Mucosa of stomach (tissue), 1 donor: ENCODE results near the gene PANK4.

Experiments used
- H3K27me3 ChIP-seq: one replicate; pipeline ENCODE4 v1.7.0; 2013; ENCODE audit warnings: mild to moderate bottlenecking, low read length; ENCODE audit not compliant: control insufficient read depth, insufficient read depth
- H3K36me3 ChIP-seq: one replicate; pipeline ENCODE4 v1.7.0; 2013; ENCODE audit warnings: low read length; ENCODE audit not compliant: control insufficient read depth, insufficient read depth
- H3K4me1 ChIP-seq: one replicate; pipeline ENCODE4 v1.7.0; 2013; ENCODE audit warnings: mild to moderate bottlenecking, low read length; ENCODE audit not compliant: control insufficient read depth, insufficient read depth
- H3K4me3 ChIP-seq: one replicate; pipeline ENCODE4 v1.7.0; 2013; ENCODE audit warnings: low read length
- H3K9ac ChIP-seq: one replicate; pipeline ENCODE4 v1.7.0; 2013; ENCODE audit warnings: mild to moderate bottlenecking, low read length, moderate library complexity
- H3K9me3 ChIP-seq: one replicate; pipeline ENCODE4 v1.7.0; 2013; ENCODE audit warnings: mild to moderate bottlenecking, low read length, moderate library complexity; ENCODE audit not compliant: control insufficient read depth
- donor health status: Pancreatic carcinoma.

The PANK4 gene

DNA sequence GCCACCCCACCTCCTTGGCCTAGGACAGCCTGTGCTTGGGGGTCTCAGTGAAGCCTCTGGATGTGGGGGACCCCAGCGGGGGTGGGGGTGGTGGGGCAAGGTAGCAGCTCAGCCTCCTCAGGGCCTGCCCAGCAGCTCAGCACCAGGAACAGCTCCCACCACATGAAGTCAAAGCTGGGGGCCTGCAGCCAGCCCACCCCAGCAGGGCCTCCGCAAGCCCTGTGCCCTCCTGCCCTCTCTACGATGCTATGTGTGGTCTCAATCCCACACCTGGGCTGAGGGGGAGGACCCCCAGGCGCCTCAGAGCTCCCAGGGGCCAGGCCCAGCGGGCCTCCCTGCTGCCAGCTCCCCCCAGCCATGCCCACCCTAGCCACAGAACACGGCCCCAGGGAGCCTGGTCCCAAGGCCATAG is 18.6 kb downstream of the PANK4 start:
- peaks cover 11% of the 10 kb centered on the region for H3K36me3 ChIP-seq
- H3K27me3 ChIP-seq: peaks cover 31% of the 10 kb centered on the region
- H3K4me3 ChIP-seq: no peak overlapping the region

GRCh38 chr1:2506901-2507565 is 19.4 kb downstream of the PANK4 start:
- Histone ChIP-seq H3K4me1 (no peaks in the 10 kb centered on the region), H3K36me3 (peaks cover 11% of the 10 kb centered on the region), H3K9ac (no peak overlapping the region), H3K9me3 (no peaks in the 10 kb centered on the region), H3K4me3 (no peak overlapping the region), H3K27me3 (peaks cover 34% of the 10 kb centered on the region)

More for the DNA sequence above, 18.6 kb downstream of the PANK4 start:
- Histone ChIP-seq H3K4me1 (no peaks in the 10 kb centered on the region), H3K9ac (no peak overlapping the region), H3K9me3 (no peaks in the 10 kb centered on the region)

DNA sequence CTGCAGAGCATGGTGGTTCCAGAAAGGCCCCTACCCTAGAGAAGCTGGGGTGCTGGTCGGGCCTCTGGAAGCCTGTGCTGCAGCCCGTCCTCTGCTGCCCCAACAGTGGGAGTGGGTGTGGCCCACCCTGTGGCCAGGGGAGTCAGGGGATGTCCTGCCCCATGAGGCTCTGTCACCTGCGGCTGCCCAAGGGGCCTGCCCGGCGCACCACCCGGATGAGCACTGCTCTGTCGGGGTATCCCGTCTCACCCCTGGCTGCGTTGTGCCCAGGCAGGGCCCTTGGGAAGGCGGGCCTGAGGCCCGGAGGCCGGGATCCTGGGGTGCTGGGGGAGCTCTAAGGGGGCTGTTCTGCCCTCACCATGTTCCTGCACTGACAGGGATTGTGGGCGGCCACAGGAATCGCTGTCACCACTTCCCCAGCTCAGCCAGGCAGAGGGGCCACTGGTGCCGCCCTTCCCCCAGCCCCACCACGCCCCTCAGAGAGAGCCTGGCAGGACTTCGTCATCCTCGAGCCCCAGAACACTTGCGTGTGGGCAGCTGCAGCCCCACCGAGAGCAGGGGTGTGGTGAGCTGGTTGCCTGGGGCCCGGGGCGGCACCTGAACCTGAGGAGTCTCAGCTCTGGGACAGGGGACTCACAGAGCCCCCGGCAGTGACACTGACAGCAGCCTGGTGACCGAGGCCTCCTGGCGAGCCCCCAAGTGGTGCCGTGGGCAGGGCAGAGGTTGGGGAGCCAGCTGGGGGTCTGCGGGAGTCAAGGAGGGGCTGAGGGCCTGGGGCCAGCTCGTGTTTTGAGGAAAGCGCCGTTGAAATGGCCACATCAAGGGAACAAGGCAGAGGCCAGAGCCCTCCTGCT is 20.2 kb downstream of the PANK4 start:
- H3K36me3 ChIP-seq: peaks cover 5% of the 10 kb centered on the region
- peaks cover 34% of the 10 kb centered on the region for H3K27me3 ChIP-seq
- H3K4me1 ChIP-seq: no peaks in the 10 kb centered on the region
- no peaks in the 10 kb centered on the region for H3K9me3 ChIP-seq
- no peak overlapping the region for H3K4me3 ChIP-seq
- H3K9ac ChIP-seq: no peak overlapping the region

- Histone ChIP-seq H3K27me3 (peaks cover 34% of the 10 kb centered on the region), H3K4me3 (no peak overlapping the region), H3K9ac (no peak overlapping the region), H3K4me1 (no peaks in the 10 kb centered on the region), H3K36me3 (no peaks in the 10 kb centered on the region), H3K9me3 (no peaks in the 10 kb centered on the region)
Observed at GRCh38 chr1:2505461-2505994, 20.9 kb downstream of the PANK4 start.

DNA sequence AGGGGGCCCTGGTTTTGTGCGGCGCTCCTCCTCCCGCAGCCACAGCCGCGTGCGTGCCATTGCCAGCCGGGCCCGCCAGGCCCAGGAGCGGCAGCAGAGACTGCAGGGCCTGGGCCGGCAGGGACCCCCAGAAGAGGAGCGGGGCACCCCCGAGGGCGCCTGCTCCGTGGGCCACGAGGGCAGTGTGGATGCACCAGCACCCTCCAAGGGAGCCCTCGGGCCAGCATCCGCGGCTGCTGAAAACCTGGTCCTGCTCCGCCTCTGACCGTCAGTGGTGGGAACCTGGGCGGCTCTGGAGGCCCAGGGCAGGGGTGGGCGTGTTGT is 21.5 kb downstream of the PANK4 start:
- Histone ChIP-seq H3K4me1 (no peaks in the 10 kb centered on the region), H3K36me3 (no peaks in the 10 kb centered on the region), H3K9ac (no peak overlapping the region), H3K9me3 (no peaks in the 10 kb centered on the region), H3K4me3 (no peak overlapping the region), H3K27me3 (peaks cover 37% of the 10 kb centered on the region)

GRCh38 chr1:2504225-2504948 is 22.0 kb downstream of the PANK4 start:
- Histone ChIP-seq H3K36me3 (no peaks in the 10 kb centered on the region), H3K4me1 (no peaks in the 10 kb centered on the region), H3K27me3 (peaks cover 37% of the 10 kb centered on the region)

GRCh38 chr1:2503554-2504224 is 22.7 kb downstream of the PANK4 start:
- Histone ChIP-seq H3K4me1 (no peaks in the 10 kb centered on the region), H3K9me3 (no peaks in the 10 kb centered on the region), H3K9ac (no peak overlapping the region), H3K4me3 (no peak overlapping the region), H3K36me3 (no peaks in the 10 kb centered on the region), H3K27me3 (peaks cover 37% of the 10 kb centered on the region)

More at GRCh38 chr1:2504225-2504948, 22.0 kb downstream of the PANK4 start:
- no peaks in the 10 kb centered on the region for H3K9me3 ChIP-seq
- no peak overlapping the region for H3K4me3 ChIP-seq
- H3K9ac ChIP-seq: no peak overlapping the region

DNA sequence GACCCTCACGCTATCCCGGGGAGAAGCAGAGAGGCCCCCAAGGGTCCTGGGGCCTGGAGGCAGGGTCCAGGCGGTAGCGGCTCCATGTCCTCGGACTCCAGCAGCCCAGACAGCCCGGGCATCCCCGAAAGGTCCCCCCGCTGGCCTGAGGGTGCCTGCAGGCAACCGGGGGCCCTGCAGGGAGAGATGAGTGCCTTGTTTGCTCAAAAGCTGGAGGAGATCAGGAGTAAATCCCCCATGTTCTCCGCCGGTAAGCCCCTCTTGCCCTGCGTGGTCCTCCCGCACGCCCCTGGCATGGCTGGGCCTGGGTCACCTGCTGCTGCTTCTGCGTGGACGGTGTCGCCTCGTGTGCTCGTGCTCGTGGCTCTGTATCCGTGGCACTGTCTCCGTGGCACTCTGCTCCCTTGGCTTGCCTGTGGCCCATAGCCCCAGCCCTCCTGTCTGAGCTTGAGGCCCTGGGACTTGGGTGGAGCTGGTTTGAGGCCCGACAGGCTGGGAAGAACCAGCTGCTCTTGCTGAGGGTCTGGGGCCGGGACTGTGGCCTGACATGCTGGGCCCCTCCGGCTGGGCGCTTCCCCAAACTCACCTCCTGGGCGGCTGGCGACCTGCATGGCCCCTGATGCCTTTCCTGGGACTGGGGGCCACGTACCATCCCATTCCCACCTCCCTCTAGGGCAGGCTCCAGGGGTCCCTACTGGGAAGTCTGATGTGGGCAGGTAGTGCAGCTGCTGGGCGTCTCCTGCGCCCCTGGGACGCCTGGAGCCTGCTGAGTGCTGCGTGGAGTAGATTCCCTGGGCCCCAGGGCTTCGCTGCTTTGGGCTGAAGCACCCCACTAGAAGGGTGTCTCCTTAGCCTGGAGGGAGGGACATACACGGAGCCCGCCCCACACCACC is 23.5 kb downstream of the PANK4 start:
- H3K4me1 ChIP-seq: no peaks in the 10 kb centered on the region
- H3K9ac ChIP-seq: no peak overlapping the region
- H3K4me3 ChIP-seq: no peak overlapping the region
- no peaks in the 10 kb centered on the region for H3K36me3 ChIP-seq
- no peaks in the 10 kb centered on the region for H3K9me3 ChIP-seq
- peaks cover 37% of the 10 kb centered on the region for H3K27me3 ChIP-seq

DNA sequence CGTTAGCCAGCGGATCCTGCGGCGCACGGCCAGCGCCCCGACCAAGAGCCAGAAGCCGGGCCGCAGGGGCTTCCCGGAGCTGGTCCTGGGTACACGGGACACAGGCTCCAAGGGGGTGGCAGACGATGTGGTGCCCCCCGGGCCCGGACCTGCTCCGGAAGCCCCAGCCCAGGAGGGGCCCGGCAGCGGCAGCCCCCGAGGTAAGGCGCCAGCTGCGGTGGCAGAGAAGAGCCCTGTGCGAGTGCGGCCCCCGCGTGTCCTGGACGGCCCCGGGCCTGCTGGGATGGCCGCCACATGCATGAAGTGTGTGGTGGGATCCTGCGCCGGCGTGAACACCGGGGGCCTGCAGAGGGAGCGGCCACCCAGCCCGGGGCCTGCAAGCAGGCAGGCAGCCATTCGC is 24.2 kb downstream of the PANK4 start:
- Histone ChIP-seq H3K27me3 (peaks cover 37% of the 10 kb centered on the region), H3K4me3 (no peak overlapping the region), H3K9ac (no peak overlapping the region), H3K36me3 (no peaks in the 10 kb centered on the region), H3K4me1 (no peaks in the 10 kb centered on the region), H3K9me3 (no peaks in the 10 kb centered on the region)

DNA sequence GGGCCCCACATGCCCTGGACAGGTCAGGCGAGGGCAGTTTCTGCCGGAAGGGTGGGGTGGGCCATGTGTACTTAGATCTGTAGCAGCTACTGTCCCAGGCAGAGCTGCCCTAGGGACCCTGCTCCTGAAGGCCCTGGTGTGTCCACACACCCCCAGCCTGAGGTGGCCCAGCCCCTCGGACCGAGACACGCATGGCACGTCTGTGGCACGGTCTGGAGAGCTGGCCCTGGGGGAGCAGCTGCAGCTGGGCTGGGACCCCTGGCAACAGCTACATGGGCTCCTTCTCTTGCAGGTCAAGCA is 24.6 kb downstream of the PANK4 start:
- Histone ChIP-seq H3K27me3 (peaks cover 37% of the 10 kb centered on the region), H3K9ac (no peak overlapping the region), H3K9me3 (no peaks in the 10 kb centered on the region), H3K4me3 (no peak overlapping the region), H3K4me1 (no peaks in the 10 kb centered on the region), H3K36me3 (no peaks in the 10 kb centered on the region)
